ENCODE measurements around the gene OLAH. TPM values are rescaled to one million over a fixed set of nuclear protein-coding genes. Genes with fewer than 3 reads are reported as not detected.

The OLAH gene
- total and polyA plus RNA-seq, 4 donors, result 0.25 to 0.42 TPM; not detected in 2

GRCh38 chr10:15112657-15113056, 68.9 kb downstream of the OLAH start:
- DNase-seq (ENCODE audit: low spot score), result no peak
- H3K4me1 ChIP-seq (ENCODE audit: control insufficient read depth in 4 of 4, insufficient read depth in 4 of 4, low read length in 3 of 4), result peaks cover 2 to 11% (median 8%) of the 10 kb centered on the region in 4 donors
- no peaks in the 10 kb centered on the region for H3K9me3 ChIP-seq (ENCODE audit: control insufficient read depth in 4 of 4, low read length in 3 of 4)
- TF ChIP-seq YY1 (IDR thresholded peaks at IDR 0.05) (no peak), FOXA2 (IDR thresholded peaks at IDR 0.05) (no peak), NR2F2 (IDR thresholded peaks at IDR 0.05) (no peak), GABPA (IDR thresholded peaks at IDR 0.05 in 1 of 2, conservative IDR thresholded peaks at IDR 0.05 in 1 of 2) (no peak), ATF3 (IDR thresholded peaks at IDR 0.05) (no peak), RXRA (IDR thresholded peaks at IDR 0.05) (no peak), RAD21 (IDR thresholded peaks at IDR 0.05) (no peak), HNF4G (IDR thresholded peaks at IDR 0.05) (no peak), HNF4A (conservative IDR thresholded peaks at IDR 0.05) (no peak), EGR1 (IDR thresholded peaks at IDR 0.05; ENCODE audit: low read depth in 2 of 2) (no peak), JUND (IDR thresholded peaks at IDR 0.05) (no peak)
- TF ChIP-seq, protein P1, sequence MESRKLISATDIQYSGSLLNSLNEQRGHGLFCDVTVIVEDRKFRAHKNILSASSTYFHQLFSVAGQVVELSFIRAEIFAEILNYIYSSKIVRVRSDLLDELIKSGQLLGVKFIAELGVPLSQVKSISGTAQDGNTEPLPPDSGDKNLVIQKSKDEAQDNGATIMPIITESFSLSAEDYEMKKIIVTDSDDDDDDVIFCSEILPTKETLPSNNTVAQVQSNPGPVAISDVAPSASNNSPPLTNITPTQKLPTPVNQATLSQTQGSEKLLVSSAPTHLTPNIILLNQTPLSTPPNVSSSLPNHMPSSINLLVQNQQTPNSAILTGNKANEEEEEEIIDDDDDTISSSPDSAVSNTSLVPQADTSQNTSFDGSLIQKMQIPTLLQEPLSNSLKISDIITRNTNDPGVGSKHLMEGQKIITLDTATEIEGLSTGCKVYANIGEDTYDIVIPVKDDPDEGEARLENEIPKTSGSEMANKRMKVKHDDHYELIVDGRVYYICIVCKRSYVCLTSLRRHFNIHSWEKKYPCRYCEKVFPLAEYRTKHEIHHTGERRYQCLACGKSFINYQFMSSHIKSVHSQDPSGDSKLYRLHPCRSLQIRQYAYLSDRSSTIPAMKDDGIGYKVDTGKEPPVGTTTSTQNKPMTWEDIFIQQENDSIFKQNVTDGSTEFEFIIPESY (IDR thresholded peaks at IDR 0.05), result no peak
- TF ChIP-seq, protein P2, sequence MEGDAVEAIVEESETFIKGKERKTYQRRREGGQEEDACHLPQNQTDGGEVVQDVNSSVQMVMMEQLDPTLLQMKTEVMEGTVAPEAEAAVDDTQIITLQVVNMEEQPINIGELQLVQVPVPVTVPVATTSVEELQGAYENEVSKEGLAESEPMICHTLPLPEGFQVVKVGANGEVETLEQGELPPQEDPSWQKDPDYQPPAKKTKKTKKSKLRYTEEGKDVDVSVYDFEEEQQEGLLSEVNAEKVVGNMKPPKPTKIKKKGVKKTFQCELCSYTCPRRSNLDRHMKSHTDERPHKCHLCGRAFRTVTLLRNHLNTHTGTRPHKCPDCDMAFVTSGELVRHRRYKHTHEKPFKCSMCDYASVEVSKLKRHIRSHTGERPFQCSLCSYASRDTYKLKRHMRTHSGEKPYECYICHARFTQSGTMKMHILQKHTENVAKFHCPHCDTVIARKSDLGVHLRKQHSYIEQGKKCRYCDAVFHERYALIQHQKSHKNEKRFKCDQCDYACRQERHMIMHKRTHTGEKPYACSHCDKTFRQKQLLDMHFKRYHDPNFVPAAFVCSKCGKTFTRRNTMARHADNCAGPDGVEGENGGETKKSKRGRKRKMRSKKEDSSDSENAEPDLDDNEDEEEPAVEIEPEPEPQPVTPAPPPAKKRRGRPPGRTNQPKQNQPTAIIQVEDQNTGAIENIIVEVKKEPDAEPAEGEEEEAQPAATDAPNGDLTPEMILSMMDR (IDR thresholded peaks at IDR 0.05; ENCODE audit: low read depth, low read length, missing input control), result no peak
- H3K27me3 ChIP-seq (ENCODE audit: control insufficient read depth in 4 of 4, insufficient read depth in 4 of 4, low read length in 3 of 4), result no peaks in the 10 kb centered on the region
- WGBS, result 97% methylated on average over 13 of the region's 13 CpGs
- H3K9ac ChIP-seq (ENCODE audit: low read depth in 1 of 2, low read length in 2 of 2), result no peak overlapping the region
- no peak overlapping the region for H3K27ac ChIP-seq (ENCODE audit: low read depth in 1 of 2, low read length in 2 of 2)
- H3K4me3 ChIP-seq (ENCODE audit: low read depth in 1 of 3, low read length in 3 of 3), result no peak overlapping the region
- H3K36me3 ChIP-seq (ENCODE audit: control insufficient read depth in 4 of 4, insufficient read depth in 3 of 4, low read depth in 1 of 4, low read length in 3 of 4), result peaks cover 0 to 15% (median 9%) of the 10 kb centered on the region in 4 donors

- no peak for TF ChIP-seq RXRA (IDR thresholded peaks at IDR 0.05)
- no peak for TF ChIP-seq EGR1 (IDR thresholded peaks at IDR 0.05; ENCODE audit: low read depth in 2 of 2)
- peaks cover 1 to 19% (median 10%) of the 10 kb centered on the region in 4 donors for H3K36me3 ChIP-seq (ENCODE audit: control insufficient read depth in 4 of 4, insufficient read depth in 3 of 4, low read depth in 1 of 4, low read length in 3 of 4)
- 96% methylated on average over 4 of the region's 4 CpGs for WGBS
Observed at GRCh38 chr10:15113766-15114165, 70.0 kb downstream of the OLAH start.

DNA sequence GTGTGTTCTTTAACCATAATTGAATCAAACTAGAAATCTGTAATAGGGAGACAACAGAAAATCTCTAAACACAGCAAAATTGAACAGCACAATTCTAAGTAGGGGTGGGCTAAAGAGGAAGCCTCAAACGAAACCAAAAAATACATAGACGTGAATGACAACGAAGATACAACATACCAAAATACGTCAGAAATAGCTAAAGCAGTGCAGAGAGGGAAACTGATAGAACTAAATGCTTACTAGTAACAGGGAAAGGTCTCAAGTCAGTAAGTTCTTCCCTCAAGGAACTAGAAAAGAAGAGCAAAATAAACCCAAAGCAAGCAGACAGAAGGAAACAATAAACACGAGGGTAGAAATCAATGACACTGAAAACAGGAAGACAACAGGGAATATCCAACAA, 72.5 kb downstream of the OLAH start:
- WGBS, result 93% methylated on average over 5 of the region's 5 CpGs
- no peaks in the 10 kb centered on the region for H3K9me3 ChIP-seq (ENCODE audit: control insufficient read depth in 4 of 4, low read length in 3 of 4)
- peaks cover 9 to 29% (median 13%) of the 10 kb centered on the region in 4 donors for H3K36me3 ChIP-seq (ENCODE audit: control insufficient read depth in 4 of 4, insufficient read depth in 3 of 4, low read depth in 1 of 4, low read length in 3 of 4)
- H3K4me1 ChIP-seq (ENCODE audit: control insufficient read depth in 4 of 4, insufficient read depth in 4 of 4, low read length in 3 of 4), result no peaks in the 10 kb centered on the region
- H3K4me3 ChIP-seq (ENCODE audit: low read depth in 1 of 3, low read length in 3 of 3), result no peak overlapping the region
- DNase-seq (ENCODE audit: low spot score), result no peak
- no peaks in the 10 kb centered on the region for H3K27me3 ChIP-seq (ENCODE audit: control insufficient read depth in 4 of 4, insufficient read depth in 4 of 4, low read length in 3 of 4)
- H3K27ac ChIP-seq (ENCODE audit: low read depth in 1 of 2, low read length in 2 of 2), result no peak overlapping the region
- TF ChIP-seq YY1 (IDR thresholded peaks at IDR 0.05) (no peak), GABPA (IDR thresholded peaks at IDR 0.05 in 1 of 2, conservative IDR thresholded peaks at IDR 0.05 in 1 of 2) (no peak), MAX (IDR thresholded peaks at IDR 0.05) (no peak), JUND (IDR thresholded peaks at IDR 0.05) (no peak), TAF1 (conservative IDR thresholded peaks at IDR 0.05) (no peak), SP1 (IDR thresholded peaks at IDR 0.05) (no peak)
- TF ChIP-seq, protein P3, sequence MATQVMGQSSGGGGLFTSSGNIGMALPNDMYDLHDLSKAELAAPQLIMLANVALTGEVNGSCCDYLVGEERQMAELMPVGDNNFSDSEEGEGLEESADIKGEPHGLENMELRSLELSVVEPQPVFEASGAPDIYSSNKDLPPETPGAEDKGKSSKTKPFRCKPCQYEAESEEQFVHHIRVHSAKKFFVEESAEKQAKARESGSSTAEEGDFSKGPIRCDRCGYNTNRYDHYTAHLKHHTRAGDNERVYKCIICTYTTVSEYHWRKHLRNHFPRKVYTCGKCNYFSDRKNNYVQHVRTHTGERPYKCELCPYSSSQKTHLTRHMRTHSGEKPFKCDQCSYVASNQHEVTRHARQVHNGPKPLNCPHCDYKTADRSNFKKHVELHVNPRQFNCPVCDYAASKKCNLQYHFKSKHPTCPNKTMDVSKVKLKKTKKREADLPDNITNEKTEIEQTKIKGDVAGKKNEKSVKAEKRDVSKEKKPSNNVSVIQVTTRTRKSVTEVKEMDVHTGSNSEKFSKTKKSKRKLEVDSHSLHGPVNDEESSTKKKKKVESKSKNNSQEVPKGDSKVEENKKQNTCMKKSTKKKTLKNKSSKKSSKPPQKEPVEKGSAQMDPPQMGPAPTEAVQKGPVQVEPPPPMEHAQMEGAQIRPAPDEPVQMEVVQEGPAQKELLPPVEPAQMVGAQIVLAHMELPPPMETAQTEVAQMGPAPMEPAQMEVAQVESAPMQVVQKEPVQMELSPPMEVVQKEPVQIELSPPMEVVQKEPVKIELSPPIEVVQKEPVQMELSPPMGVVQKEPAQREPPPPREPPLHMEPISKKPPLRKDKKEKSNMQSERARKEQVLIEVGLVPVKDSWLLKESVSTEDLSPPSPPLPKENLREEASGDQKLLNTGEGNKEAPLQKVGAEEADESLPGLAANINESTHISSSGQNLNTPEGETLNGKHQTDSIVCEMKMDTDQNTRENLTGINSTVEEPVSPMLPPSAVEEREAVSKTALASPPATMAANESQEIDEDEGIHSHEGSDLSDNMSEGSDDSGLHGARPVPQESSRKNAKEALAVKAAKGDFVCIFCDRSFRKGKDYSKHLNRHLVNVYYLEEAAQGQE (IDR thresholded peaks at IDR 0.05), result no peak
- H3K9ac ChIP-seq (ENCODE audit: low read depth in 1 of 2, low read length in 2 of 2), result no peak overlapping the region

More at GRCh38 chr10:15113766-15114165, 70.0 kb downstream of the OLAH start:
- Histone ChIP-seq H3K27me3 (ENCODE audit: control insufficient read depth in 4 of 4, insufficient read depth in 4 of 4, low read length in 3 of 4) (no peaks in the 10 kb centered on the region), H3K27ac (ENCODE audit: low read depth in 1 of 2, low read length in 2 of 2) (no peak overlapping the region), H3K9ac (ENCODE audit: low read depth in 1 of 2, low read length in 2 of 2) (no peak overlapping the region), H3K4me1 (ENCODE audit: control insufficient read depth in 4 of 4, insufficient read depth in 4 of 4, low read length in 3 of 4) (peaks cover 2 to 7% (median 5%) of the 10 kb centered on the region in 4 donors), H3K9me3 (ENCODE audit: control insufficient read depth in 4 of 4, low read length in 3 of 4) (no peaks in the 10 kb centered on the region), H3K4me3 (ENCODE audit: low read depth in 1 of 3, low read length in 3 of 3) (no peak overlapping the region)
- no peak for DNase-seq (ENCODE audit: low spot score)
